Activated gamma-delta T cell treated with anti-CD3 and anti-CD28 coated beads, Interleukin-2, amount 50 U/mL, for 16 hours (primary cell): ENCODE data around the gene CTBP1.
A peak's percentile ranks its signal among the peaks of the same experiment; 100 is the strongest.

Experiments used
- DNase-seq: peaks from one replicate; pipeline ENCODE4 v3.0.0-alpha.2; 2020; ENCODE audit warnings: low read depth

The CTBP1 gene

GRCh38 chr4:1196421-1197183, 52.3 kb downstream of the CTBP1 start:
- DNase-seq, result no peak

GRCh38 chr4:1195891-1196401, 53.0 kb downstream of the CTBP1 start:
- no peak for DNase-seq

GRCh38 chr4:1195109-1195671, 53.7 kb downstream of the CTBP1 start:
- DNase-seq, result no peak

GRCh38 chr4:1194010-1194900, 54.7 kb downstream of the CTBP1 start:
- no peak for DNase-seq

- no peak for DNase-seq
These were observed 55.5 kb downstream of the CTBP1 start for GRCh38 chr4:1193206-1194009.

GRCh38 chr4:1192493-1193205, 56.3 kb downstream of the CTBP1 start:
- no peak for DNase-seq

GRCh38 chr4:1192091-1192492, 56.8 kb downstream of the CTBP1 start:
- no peak for DNase-seq

- DNase-seq, result no peak
These were observed 57.3 kb downstream of the CTBP1 start for GRCh38 chr4:1191621-1192020.

- no peak for DNase-seq
These were observed 61.7 kb downstream of the CTBP1 start for GRCh38 chr4:1187182-1187581.

- no peak for DNase-seq
These were observed 64.8 kb downstream of the CTBP1 start for GRCh38 chr4:1183985-1184773.

GRCh38 chr4:1182313-1182712, 66.6 kb downstream of the CTBP1 start:
- DNase-seq, result no peak

GRCh38 chr4:1180663-1181062, 68.3 kb downstream of the CTBP1 start:
- DNase-seq, result no peak

GRCh38 chr4:1179976-1180375, 69.0 kb downstream of the CTBP1 start:
- DNase-seq, result no peak

- no peak for DNase-seq
These were observed 69.9 kb downstream of the CTBP1 start for GRCh38 chr4:1179089-1179441.

- DNase-seq, result no peak
These were observed 70.4 kb downstream of the CTBP1 start for GRCh38 chr4:1178300-1179088.

GRCh38 chr4:1177274-1178141, 71.4 kb downstream of the CTBP1 start:
- peak; percentile 63 for DNase-seq

GRCh38 chr4:1176398-1177273, 72.3 kb downstream of the CTBP1 start:
- DNase-seq, result no peak
